Measurements from ENCODE around the gene RPE65.
"Not testable (repeated sequence)": the region's sequence is repeated elsewhere in the genome, so short reads cannot be mapped to it uniquely, and the experiment has no call there.

The RPE65 gene

DNA sequence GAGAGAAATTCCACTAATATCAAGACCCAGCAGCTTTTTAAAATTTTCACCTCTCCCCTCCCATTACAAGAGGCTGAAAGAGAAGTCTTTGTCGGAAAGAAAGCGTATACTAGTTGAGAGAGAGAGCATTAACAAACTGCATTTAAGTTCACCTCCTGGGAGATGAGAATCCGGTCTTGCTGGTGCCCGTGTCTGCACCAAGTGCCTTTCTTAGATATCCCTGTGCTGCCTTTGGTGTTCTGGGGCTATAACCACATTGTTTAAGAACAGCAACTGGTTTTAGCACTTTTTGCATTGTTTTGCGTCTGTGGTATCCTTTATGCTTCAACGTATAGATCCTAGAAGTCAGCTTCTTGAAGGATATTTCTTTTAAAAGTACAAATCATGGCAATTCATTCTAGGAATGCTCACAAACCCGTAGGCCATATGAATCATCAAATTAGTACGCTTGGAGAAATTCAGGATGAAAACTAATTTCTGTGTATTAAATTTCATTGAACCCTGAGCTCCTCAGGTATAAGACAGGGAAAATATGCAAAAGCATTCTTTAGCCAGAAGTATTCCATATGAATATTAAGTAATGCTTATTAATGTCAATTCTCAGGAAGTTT is 3.4 kb upstream of the RPE65 start:
- DNase-seq (ENCODE audit: low spot score): no peak

DNA sequence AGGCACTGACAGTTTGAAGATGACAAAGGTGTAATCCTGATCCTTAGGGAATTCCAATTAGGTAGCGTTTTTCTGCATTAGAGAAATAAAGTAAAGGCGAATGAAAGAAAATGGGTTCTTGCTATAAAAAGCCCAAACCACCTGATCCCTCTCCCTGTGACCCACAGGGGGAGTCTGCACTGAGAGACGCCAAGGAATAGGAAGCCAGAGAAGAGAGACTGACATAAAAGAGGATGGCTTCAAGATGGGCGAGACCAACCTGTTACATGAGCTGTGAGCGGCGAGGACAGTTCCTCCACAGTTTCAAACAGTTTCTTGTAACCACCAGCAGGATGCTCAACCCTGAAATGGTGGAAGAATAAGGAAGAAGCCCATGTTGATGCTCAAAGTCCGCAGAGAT is 1.4 kb downstream of the RPE65 start:
- DNase-seq (ENCODE audit: low spot score): no peak

DNA sequence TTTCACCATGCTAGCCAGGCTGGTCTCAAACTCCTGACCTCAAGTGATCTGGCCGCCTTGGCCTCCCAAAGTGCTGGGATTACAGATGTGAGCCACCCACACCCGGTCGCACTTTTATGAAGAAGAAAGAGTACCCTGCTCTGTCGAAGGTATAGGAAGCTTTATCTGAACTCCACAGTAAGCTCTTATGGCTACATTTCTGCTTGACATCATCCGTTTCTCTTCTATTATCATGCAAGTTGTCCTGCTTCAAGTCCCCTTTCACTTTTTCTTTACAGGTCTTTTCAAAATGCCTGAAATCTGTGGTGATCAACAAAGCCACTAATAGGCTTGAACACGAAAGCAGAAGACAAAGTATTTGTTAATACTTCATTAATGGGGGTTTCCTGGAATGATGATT is 4.0 kb downstream of the RPE65 start:
- DNase-seq (ENCODE audit: low spot score): no peak

DNA sequence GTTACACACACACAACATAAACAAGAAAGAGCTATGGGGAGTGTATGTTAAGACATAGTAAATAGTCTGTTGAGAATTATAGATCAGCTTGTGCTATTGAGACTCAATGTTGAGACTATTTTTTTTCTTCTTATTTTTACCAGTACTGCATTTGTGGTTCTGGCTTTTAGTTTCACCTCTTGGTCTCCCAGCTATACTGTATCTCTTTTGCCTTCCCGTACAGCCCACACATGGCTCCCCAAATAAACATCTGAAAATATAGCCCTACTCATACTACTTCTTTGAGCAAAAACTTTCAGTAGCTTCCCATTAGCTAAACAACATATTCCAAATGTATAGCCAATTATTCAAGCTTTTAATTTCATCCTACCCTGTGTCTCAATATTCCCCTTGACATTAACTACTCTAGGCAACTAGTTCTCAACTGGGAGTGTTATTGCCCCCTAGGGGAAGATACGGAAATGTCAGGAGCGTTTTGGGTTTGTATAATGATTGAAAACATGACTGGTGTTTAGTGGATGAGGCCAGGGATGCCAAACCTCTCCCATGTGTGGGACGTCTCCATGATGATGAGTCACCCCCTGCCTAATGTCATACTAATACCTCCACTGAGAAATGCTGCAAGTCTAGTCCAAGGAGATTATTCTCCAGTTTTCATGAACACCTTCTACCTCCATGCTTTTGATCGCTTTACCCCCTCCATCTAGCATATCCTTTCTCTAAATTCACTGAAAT is 6.8 kb downstream of the RPE65 start:
- DNase-seq (ENCODE audit: low spot score): peak; percentile 50

- DNase-seq (ENCODE audit: low spot score): no peak
These were observed 7.7 kb downstream of the RPE65 start for GRCh38 chr1:68442006-68442405.

DNA sequence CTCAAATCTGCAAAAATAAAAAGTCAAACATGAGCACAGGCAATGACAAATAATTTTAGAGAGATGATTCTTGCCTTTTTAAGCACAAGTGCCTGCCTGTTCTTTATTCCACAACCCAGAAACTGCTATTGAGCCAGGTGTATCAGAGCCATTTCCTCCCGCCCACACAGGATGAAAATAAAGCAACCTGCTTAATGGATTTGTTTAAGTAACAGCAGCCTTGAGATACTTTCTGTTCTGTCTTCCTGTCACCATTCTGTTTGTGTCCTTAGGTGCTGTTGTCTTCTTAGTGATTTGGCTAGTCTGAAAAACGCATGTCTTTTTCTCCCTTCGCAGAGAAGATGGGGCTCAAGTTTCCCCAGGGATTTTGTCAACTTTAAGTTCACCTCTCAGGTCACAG is 11.4 kb downstream of the RPE65 start:
- no peak for DNase-seq (ENCODE audit: low spot score)

DNA sequence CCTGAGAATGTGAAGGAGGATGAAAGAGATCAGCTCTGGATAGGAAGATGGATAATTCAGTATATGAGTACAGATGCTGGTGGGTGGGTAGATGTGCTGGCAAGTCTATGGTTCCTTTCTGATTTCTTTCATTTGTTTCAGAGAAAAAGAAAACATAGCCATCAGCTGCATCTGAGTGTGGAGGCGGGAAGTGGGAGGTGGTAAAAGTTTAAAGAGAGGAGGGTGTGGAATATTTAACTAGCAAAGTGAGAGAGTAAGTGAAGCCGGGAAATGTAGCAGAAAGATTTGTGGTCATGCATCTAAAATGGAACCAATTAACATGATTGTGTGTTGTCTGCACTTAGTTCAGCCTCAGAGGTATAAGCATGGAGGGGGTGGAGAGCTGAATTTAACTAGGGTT is 16.4 kb downstream of the RPE65 start:
- no peak for DNase-seq (ENCODE audit: low spot score)

DNA sequence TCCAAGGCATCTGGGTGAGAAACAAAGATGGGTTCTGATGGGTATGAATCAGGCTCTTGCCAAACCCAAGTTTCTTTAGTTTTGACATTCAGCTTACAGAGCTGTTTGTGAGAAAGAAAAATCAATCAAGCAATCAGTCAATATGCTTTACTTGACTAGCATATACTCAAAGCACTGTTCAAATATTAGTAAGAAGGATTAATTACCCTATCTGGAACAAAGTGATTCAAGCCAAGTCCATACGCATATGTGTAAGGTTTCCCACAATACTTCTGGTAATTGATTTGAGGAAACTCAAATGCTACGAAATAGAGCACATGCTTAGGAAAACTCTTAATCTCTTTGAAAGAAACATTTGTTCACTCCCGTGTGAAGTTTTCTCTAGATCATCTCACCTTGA is 18.7 kb downstream of the RPE65 start:
- DNase-seq (ENCODE audit: low spot score): no peak

- DNase-seq (ENCODE audit: low spot score): no peak
These were observed 20.4 kb downstream of the RPE65 start for GRCh38 chr1:68429233-68429808.

GRCh38 chr1:68426594-68426993 is 23.2 kb downstream of the RPE65 start:
- no peak for DNase-seq (ENCODE audit: low spot score)

GRCh38 chr1:68421350-68421749 is 28.4 kb downstream of the RPE65 start:
- DNase-seq (ENCODE audit: low spot score): no peak

- DNase-seq (ENCODE audit: low spot score): no peak
These were observed 40.3 kb downstream of the RPE65 start for GRCh38 chr1:68409426-68409825.

- DNase-seq (ENCODE audit: low spot score): no peak
These were observed 48.2 kb downstream of the RPE65 start for GRCh38 chr1:68401506-68401905.

GRCh38 chr1:68395575-68395974 is 54.2 kb downstream of the RPE65 start:
- DNase-seq (ENCODE audit: low spot score): not testable (repeated sequence)

DNA sequence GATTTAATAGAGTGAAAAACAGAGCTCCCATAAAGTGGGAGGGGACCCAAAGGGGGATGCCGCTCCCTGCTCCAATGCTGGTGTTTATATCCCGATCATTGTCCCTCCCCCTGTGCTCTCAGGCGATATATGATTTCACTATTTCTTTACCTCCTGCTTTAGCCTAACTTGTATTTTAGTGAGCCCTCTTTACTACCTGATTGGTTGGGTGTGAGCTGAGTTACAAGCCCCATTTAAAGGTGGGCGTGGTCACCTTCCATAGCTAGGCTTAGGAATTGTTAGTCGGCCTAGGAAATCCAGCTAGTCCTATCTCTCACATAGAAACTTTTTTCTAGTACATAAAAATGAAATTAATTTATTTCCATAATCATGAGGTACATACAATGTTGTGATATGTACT is 57.3 kb downstream of the RPE65 start:
- DNase-seq (ENCODE audit: low spot score): not testable (repeated sequence)

GRCh38 chr1:68385798-68386524 is 63.8 kb downstream of the RPE65 start:
- not testable (repeated sequence) for DNase-seq (ENCODE audit: low spot score)

DNA sequence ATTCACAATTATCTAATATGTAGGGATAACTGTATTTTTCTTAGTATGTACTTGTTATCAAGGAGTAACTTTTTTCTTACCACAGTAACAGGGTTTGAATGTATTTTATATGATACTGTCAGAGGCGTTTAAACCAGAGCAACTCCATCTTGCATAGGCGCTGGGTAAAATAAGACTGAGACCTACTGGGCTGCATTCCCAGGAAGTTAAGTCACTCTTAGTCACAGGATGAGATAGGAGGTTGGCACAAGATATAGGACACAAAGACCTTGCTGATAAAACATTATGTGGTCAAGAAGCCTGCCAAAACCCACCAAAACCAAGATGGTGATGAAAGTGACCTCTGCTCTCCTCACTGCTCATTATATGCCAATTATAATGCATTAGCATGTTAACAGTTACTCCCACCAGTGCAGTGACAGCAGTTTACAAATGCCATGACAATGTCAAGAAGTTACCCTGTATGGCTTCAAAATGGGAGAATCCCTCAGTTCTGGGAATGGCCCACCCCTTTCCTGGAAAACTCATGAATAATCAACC is 64.8 kb downstream of the RPE65 start:
- DNase-seq (ENCODE audit: low spot score): no peak

GRCh38 chr1:68384321-68384813 is 65.4 kb downstream of the RPE65 start:
- peak; percentile 96 for DNase-seq (ENCODE audit: low spot score)

- no peak for DNase-seq (ENCODE audit: low spot score)
These were observed 66.7 kb downstream of the RPE65 start for GRCh38 chr1:68383092-68383491.

DNA sequence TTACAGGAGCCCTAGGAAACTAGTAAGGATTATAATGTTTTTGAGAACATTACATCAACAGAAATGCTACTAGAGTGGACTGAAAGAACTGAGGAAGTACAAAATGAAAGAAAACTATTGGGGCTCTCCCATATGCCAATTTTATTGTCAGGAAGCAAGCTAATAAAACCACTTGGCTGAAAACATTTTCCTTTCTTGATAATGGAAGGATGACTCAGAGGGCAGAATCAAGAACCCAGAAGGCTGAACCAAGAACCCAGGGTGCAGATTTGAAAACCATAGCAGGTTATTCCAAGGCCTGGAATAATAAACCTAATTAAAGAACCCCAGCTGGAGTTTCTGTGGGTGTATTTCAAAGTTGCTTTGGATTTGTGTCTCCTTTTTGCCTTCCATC is 70.7 kb downstream of the RPE65 start:
- DNase-seq (ENCODE audit: low spot score): no peak
